ENCODE data around the gene SGPP2.

SGPP2 gene

DNA sequence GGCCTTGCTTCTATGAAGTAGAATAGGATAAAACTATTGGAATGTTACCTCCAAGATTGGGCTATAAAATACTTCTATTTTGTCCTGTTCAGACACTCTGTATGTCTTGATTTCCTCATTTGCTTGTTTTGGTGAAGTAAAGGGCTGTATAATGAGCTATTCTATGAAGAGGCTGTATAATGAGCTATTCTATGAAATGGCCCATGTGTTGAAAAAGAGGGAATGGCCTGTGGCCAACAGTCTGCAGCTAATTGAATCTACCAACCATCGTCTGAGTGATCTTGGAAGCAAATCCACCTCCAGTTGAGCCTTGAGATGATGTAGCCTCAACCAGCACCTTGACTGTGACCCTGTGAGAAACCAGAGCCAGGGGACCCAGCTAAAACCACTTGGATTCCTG lies 3.8 kb upstream of the SGPP2 start:
- ChIA-PET POLR2A (no interaction called here), CTCF (no interaction called here)
- DNase-seq (ENCODE audit: extremely low spot score): no peak
- no peak for TF ChIP-seq NFRKB (IDR thresholded peaks at IDR 0.05)
- TF ChIP-seq FOXK2 (IDR thresholded peaks at IDR 0.05): no peak
- TF ChIP-seq HDGF (IDR thresholded peaks at IDR 0.05; ENCODE audit: borderline replicate concordance): no peak
- no peak for TF ChIP-seq FOXA1 (IDR thresholded peaks at IDR 0.05)
- no peak for TF ChIP-seq LEF1 (IDR thresholded peaks at IDR 0.05; ENCODE audit: borderline replicate concordance)

DNA sequence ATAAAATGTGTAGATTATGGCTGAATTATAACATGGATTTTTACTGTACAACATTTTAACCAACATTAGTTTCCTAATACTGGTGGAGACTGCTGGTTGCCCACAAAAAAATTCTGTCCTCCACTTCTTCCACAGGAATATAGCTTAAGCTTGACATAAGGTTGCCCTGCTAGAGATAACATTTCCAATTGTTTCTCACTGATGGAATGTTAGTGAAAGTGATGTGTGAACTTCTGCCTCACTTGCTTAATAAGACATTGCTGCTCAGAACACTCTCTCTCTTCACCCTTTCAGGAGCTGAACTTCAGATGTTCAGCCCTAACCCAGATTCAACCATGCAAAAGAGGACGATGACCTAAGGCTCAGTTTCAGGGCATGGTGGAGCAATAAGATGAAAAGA lies 2.7 kb upstream of the SGPP2 start:
- no peak for TF ChIP-seq HDGF (IDR thresholded peaks at IDR 0.05; ENCODE audit: borderline replicate concordance)
- no peak for TF ChIP-seq L3MBTL2 (conservative IDR thresholded peaks at IDR 0.05)
- no peak for TF ChIP-seq SP1 (IDR thresholded peaks at IDR 0.05)
- TF ChIP-seq, protein P1, sequence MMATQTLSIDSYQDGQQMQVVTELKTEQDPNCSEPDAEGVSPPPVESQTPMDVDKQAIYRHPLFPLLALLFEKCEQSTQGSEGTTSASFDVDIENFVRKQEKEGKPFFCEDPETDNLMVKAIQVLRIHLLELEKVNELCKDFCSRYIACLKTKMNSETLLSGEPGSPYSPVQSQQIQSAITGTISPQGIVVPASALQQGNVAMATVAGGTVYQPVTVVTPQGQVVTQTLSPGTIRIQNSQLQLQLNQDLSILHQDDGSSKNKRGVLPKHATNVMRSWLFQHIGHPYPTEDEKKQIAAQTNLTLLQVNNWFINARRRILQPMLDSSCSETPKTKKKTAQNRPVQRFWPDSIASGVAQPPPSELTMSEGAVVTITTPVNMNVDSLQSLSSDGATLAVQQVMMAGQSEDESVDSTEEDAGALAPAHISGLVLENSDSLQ (IDR thresholded peaks at IDR 0.05): no peak
- no peak for TF ChIP-seq FOXA1 (IDR thresholded peaks at IDR 0.05)
- TF ChIP-seq NFRKB (IDR thresholded peaks at IDR 0.05): no peak
- no peak for TF ChIP-seq CTBP1 (IDR thresholded peaks at IDR 0.05; ENCODE audit: borderline replicate concordance)
- no peak for TF ChIP-seq ARNT (IDR thresholded peaks at IDR 0.05)
- no peak for TF ChIP-seq TARDBP (IDR thresholded peaks at IDR 0.05)
- no peak for TF ChIP-seq BHLHE40 (IDR thresholded peaks at IDR 0.05; ENCODE audit: borderline replicate concordance)
- no peak for TF ChIP-seq ELF4 (IDR thresholded peaks at IDR 0.05)
- ChIA-PET CTCF (no interaction called here), POLR2A (no interaction called here)
- no peak for DNase-seq (ENCODE audit: extremely low spot score)

DNA sequence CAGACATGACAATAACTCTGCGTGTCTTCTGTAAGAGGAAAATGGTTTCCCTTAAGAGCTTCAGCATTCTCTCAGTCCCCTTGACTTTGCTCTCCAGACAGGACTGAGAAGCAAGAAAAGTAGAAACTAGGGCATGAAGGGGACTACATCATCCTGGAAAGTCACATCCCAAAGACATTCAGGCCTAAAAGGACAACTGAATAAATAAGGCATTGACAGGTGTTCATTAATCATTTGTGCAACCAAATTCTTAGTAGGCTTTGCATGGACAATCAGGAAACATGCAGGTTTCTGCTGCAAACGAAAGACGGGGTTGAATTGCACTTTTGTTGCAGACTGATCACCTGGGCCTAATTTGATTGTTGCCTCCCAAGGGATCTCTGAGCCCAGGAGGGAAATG lies 1.2 kb upstream of the SGPP2 start:
- TF ChIP-seq CTBP1 (IDR thresholded peaks at IDR 0.05; ENCODE audit: borderline replicate concordance) (no peak), SUZ12 (IDR thresholded peaks at IDR 0.05) (no peak), FOXA1 (IDR thresholded peaks at IDR 0.05) (no peak), SP1 (IDR thresholded peaks at IDR 0.05) (no peak), HDGF (IDR thresholded peaks at IDR 0.05; ENCODE audit: borderline replicate concordance) (no peak), ZNF384 (IDR thresholded peaks at IDR 0.05) (no peak), L3MBTL2 (conservative IDR thresholded peaks at IDR 0.05) (no peak), LEF1 (IDR thresholded peaks at IDR 0.05; ENCODE audit: borderline replicate concordance) (no peak), BHLHE40 (IDR thresholded peaks at IDR 0.05; ENCODE audit: borderline replicate concordance) (no peak), TARDBP (IDR thresholded peaks at IDR 0.05) (no peak), ELF4 (IDR thresholded peaks at IDR 0.05) (no peak), FOXM1 (IDR thresholded peaks at IDR 0.05; ENCODE audit: borderline replicate concordance) (no peak), FOXK2 (IDR thresholded peaks at IDR 0.05) (no peak), ARNT (IDR thresholded peaks at IDR 0.05) (no peak), NFRKB (IDR thresholded peaks at IDR 0.05) (no peak)
- TF ChIP-seq, protein P1 (IDR thresholded peaks at IDR 0.05): no peak
- POLR2A ChIA-PET: no interaction called here
- CTCF ChIA-PET: no interaction called here
- no peak for DNase-seq (ENCODE audit: extremely low spot score)

DNA sequence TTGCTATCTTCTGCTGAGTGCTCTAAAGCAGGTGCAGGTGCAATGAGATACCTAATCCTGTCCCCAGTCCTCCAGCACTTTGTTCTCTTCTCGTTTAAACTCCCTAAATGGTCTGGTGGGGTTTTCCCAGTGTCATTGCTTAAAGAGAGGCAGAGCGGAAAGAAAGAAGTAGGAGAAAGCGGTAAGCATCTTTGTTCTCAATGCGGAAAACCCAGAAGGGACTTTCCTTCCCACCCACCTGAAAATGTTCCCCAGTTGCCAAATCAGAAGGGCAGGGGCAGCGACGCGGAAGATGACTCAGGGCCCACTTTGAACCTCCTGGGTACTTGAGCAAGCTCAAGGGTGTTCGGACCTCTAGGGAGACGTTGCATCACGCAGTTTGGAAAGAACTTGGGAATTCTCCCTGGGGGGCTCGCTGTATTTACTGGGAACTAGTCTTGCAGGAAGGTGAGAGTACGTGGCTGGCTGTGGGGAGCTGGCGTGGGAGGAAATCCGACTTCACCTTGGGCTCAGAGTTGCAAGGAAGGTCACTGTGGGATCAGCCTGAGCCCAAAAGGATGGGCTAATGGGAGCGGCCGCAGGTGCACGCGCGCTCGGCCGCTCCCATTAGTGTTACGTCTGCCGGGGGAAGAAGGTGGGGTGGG lies 589 bp upstream of the SGPP2 start:
- no peak for DNase-seq (ENCODE audit: extremely low spot score)
- CTCF ChIA-PET: no interaction called here
- TF ChIP-seq SUZ12 (IDR thresholded peaks at IDR 0.05) (no peak), HDGF (IDR thresholded peaks at IDR 0.05; ENCODE audit: borderline replicate concordance) (no peak), L3MBTL2 (conservative IDR thresholded peaks at IDR 0.05) (no peak), SP1 (IDR thresholded peaks at IDR 0.05) (no peak), ZNF384 (IDR thresholded peaks at IDR 0.05) (no peak)
- TF ChIP-seq, protein P1 (IDR thresholded peaks at IDR 0.05): no peak
- POLR2A ChIA-PET: no interaction called here

DNA sequence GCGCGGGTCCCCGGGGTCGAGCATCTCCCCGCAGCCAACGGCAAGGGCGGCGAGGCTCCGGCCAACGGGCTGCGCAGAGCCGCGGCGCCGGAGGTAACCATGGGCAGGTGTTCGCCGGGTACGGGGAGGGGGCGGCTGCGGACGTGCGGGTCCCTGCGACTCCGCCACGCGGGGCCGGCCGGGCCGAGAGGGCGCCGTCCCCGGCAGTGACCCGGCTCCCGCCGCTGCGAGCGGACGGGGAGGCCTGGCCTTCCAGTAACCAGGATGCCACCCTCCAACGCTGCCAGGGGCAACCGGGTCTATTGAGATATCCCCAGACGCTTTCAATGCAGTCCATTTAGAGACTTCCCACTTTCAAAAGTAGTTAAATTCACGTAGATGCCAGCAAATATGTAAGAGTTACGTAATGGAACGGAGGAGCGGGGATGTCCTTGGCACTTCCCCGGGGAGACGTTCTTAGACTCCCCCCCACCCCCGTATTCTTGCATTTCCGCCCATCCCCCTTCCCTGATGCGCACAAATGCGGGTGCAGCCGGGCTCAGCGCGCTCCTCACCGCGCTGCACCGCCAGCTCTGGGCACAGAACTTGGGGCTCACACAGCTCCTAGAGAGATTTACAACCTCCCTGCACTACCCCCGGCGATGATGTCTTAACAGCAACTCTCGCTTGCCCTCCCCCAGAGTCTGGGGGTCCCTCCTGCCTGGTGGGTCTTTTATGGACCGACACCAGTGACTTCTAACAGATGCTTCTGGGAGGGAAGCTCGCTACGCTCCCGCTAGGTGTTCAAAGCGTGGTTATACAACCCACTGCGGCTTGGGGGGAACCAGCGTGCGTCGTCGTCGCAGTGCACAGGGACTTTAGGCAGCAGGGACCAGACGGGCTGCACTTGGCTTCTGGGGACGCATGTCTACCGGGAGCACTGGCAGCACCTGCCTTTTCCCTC lies 657 bp downstream of the SGPP2 start:
- no peak for TF ChIP-seq CTBP1 (IDR thresholded peaks at IDR 0.05; ENCODE audit: borderline replicate concordance)
- no peak for TF ChIP-seq ARNT (IDR thresholded peaks at IDR 0.05)
- no peak for TF ChIP-seq L3MBTL2 (conservative IDR thresholded peaks at IDR 0.05)
- TF ChIP-seq ELF4 (IDR thresholded peaks at IDR 0.05): no peak
- TF ChIP-seq SP1 (IDR thresholded peaks at IDR 0.05): no peak
- POLR2A ChIA-PET: no interaction called here
- DNase-seq (ENCODE audit: extremely low spot score): no peak
- CTCF ChIA-PET: no interaction called here

DNA sequence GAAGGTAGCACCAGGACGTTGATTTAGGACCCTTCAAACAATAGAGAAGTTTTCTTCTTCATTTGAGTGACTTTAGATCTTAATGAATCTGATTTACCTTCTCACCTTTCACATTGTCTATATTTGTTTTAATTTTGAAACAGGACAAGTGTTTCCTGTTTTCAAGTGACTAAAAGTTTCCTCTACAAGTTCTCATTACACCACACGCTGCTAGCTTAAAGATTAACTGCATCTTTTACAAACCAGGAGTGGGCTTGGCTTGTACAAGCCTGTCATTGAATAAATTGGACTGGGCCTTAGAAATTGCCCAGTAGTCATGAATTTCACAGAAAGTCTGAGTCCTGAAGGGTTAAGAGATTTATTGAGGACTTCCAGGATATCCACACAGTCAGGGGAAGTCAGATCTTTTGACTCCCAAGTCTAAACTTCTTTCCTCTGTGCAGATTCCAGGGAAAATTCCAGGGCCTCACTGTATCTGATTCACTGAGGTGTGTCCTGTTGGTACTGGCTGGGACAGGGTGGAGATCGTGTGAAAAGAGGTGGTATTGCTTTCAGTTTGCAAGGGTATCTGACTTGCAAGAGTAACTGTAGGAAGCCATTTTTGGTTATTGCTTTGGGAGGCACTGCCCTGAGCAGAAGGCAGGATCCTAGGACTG lies 3.4 kb downstream of the SGPP2 start:
- ChIA-PET POLR2A (no interaction called here), CTCF (no interaction called here)
- TF ChIP-seq LEF1 (IDR thresholded peaks at IDR 0.05; ENCODE audit: borderline replicate concordance): no peak
- TF ChIP-seq ELF4 (IDR thresholded peaks at IDR 0.05): no peak
- TF ChIP-seq NFRKB (IDR thresholded peaks at IDR 0.05): no peak
- no peak for TF ChIP-seq SUZ12 (IDR thresholded peaks at IDR 0.05)
- TF ChIP-seq SP1 (IDR thresholded peaks at IDR 0.05): no peak
- TF ChIP-seq, protein P1 (IDR thresholded peaks at IDR 0.05): no peak
- no peak for TF ChIP-seq FOXK2 (IDR thresholded peaks at IDR 0.05)
- no peak for TF ChIP-seq ARNT (IDR thresholded peaks at IDR 0.05)
- no peak for TF ChIP-seq BHLHE40 (IDR thresholded peaks at IDR 0.05; ENCODE audit: borderline replicate concordance)
- no peak for TF ChIP-seq L3MBTL2 (conservative IDR thresholded peaks at IDR 0.05)
- TF ChIP-seq ZNF384 (IDR thresholded peaks at IDR 0.05): no peak
- no peak for TF ChIP-seq TARDBP (IDR thresholded peaks at IDR 0.05)
- no peak for TF ChIP-seq HDGF (IDR thresholded peaks at IDR 0.05; ENCODE audit: borderline replicate concordance)
- DNase-seq (ENCODE audit: extremely low spot score): no peak
